Neural cell (in vitro differentiated cells): ENCODE data around the gene TCP10L. TPM values are rescaled to one million over a fixed set of nuclear protein-coding genes. Genes with fewer than 3 reads are reported as not detected.

ENCODE experiments used
- H2AFZ ChIP-seq: fragments of 200-600, 300-800 bp; sonication (generic), shearing (Covaris generic); 2 replicates; pipeline ENCODE4 v1.6.0; 2014; ENCODE audit warnings: low read depth, mild to moderate bottlenecking, antibody characterized with exemption, low read length, moderate library complexity
- H3F3A ChIP-seq: fragments of 200-600 bp; shearing (Covaris generic); 2 replicates; pipeline ENCODE4 v1.6.1; 2016; ENCODE audit warnings: mild to moderate bottlenecking, moderate library complexity, mixed read lengths, antibody characterized with exemption, low read length; ENCODE audit not compliant: insufficient read depth, poor library complexity, severe bottlenecking
- H3K27ac ChIP-seq: fragments of 200-600, 300-800 bp; sonication (generic), shearing (Covaris generic); 2 replicates; pipeline ENCODE4 v1.5.1; 2014; ENCODE audit warnings: mild to moderate bottlenecking, low read length, moderate library complexity
- H3K27me3 ChIP-seq: fragments of 300-800, 200-600 bp; sonication (generic), shearing (Covaris generic); 2 replicates; pipeline ENCODE4 v1.6.0; 2014; ENCODE audit warnings: mild to moderate bottlenecking, low read depth, low read length, moderate library complexity; ENCODE audit not compliant: insufficient read depth
- H3K36me3 ChIP-seq: fragments of 300-800, 200-600 bp; sonication (generic), shearing (Covaris generic); 2 replicates; pipeline ENCODE4 v1.5.1; 2014; ENCODE audit warnings: mild to moderate bottlenecking, antibody characterized with exemption, low read length, moderate library complexity; ENCODE audit not compliant: insufficient read depth
- H3K4me2 ChIP-seq: fragments of 300-800, 200-600 bp; sonication (generic), shearing (Covaris generic); 2 replicates; pipeline ENCODE4 v1.6.0; 2014; ENCODE audit warnings: mild to moderate bottlenecking, low read length
- H3K4me3 ChIP-seq: fragments of 300-800, 200-600 bp; sonication (generic), shearing (Covaris generic); 2 replicates; pipeline ENCODE4 v1.5.1; 2014; ENCODE audit warnings: mild to moderate bottlenecking, low read length, moderate library complexity
- H3K79me2 ChIP-seq: fragments of 200-600 bp; shearing (Covaris generic); replicated peaks from 2 replicates; pipeline ENCODE4 v1.6.0; 2014; ENCODE audit warnings: mild to moderate bottlenecking, low read length, moderate library complexity; ENCODE audit not compliant: insufficient read depth
- H3K9ac ChIP-seq: fragments of 300-800, 200-600 bp; sonication (generic), shearing (Covaris generic); 2 replicates; pipeline ENCODE4 v1.6.1; 2016; ENCODE audit warnings: mild to moderate bottlenecking, low read length, mixed read lengths
- H3K9me2 ChIP-seq: fragments of 200-600 bp; shearing (Covaris generic); 2 replicates; pipeline ENCODE4 v1.6.1; 2016; ENCODE audit warnings: mild to moderate bottlenecking, low read length, mixed read lengths; ENCODE audit not compliant: insufficient read depth
- H3K9me3 ChIP-seq: fragments of 200-600, 300-800 bp; sonication (generic), shearing (Covaris generic); 2 replicates; pipeline ENCODE4 v1.6.1; 2016; ENCODE audit warnings: mild to moderate bottlenecking, mixed run types, low read length, moderate library complexity, mixed read lengths
- H4K20me1 ChIP-seq: fragments of 200-600 bp; shearing (Covaris generic); 2 replicates; pipeline ENCODE4 v1.6.1; 2016; ENCODE audit warnings: mild to moderate bottlenecking, mixed run types; ENCODE audit not compliant: insufficient read depth
- CTCF ChIP-seq: fragments of 450-650 bp; IDR thresholded peaks from 2 replicates; pipeline ENCODE4 v1.5.1; 2014; ENCODE audit warnings: antibody characterized with exemption, mild to moderate bottlenecking, moderate library complexity; ENCODE audit not compliant: poor library complexity, severe bottlenecking
- EP300 ChIP-seq: fragments of 450-650 bp; conservative IDR thresholded peaks from 2 replicates; pipeline ENCODE4 v1.6.1; 2014; ENCODE audit warnings: antibody characterized with exemption, mild to moderate bottlenecking, moderate library complexity; ENCODE audit not compliant: poor library complexity, severe bottlenecking
- EZH2 ChIP-seq: fragments of 200-600, 300-800 bp; shearing (Covaris generic), sonication (generic); IDR thresholded peaks from 2 replicates; pipeline ENCODE4 v1.6.1; 2014; ENCODE audit warnings: antibody characterized with exemption, low read length, borderline replicate concordance, mild to moderate bottlenecking; ENCODE audit not compliant: insufficient read depth, poor library complexity, severe bottlenecking
- MXI1 ChIP-seq: fragments of 450-650 bp; conservative IDR thresholded peaks from 2 replicates; pipeline ENCODE4 v1.6.1; 2014; ENCODE audit warnings: antibody characterized with exemption, mild to moderate bottlenecking; ENCODE audit not compliant: poor library complexity, severe bottlenecking
- POLR2AphosphoS5 ChIP-seq: IDR thresholded peaks from 2 replicates; pipeline ENCODE4 v1.6.1; 2012
- RAD21 ChIP-seq: fragments of 450-650 bp; conservative IDR thresholded peaks from 2 replicates; pipeline ENCODE4 v1.6.1; 2014; ENCODE audit warnings: antibody characterized with exemption, mild to moderate bottlenecking, moderate library complexity
- SMC3 ChIP-seq: fragments of 450-650 bp; conservative IDR thresholded peaks from 2 replicates; pipeline ENCODE4 v1.6.1; 2014; ENCODE audit warnings: antibody characterized with exemption, mild to moderate bottlenecking, moderate library complexity; ENCODE audit not compliant: poor library complexity
- TAF1 ChIP-seq: IDR thresholded peaks from 2 replicates; pipeline ENCODE4 v1.6.1; 2012; ENCODE audit warnings: low read depth
- polyA plus RNA-seq: library from polyadenylated mRNA; depleted of rRNA; stranded (reverse); fragments of >200 nt; gene quantifications from 2 replicates; pipeline ENCODE4 v1.2.3, GENCODE V29; 2014
- TF ChIP-seq, protein P1 (sequence below): IDR thresholded peaks from 2 replicates; pipeline ENCODE4 v1.6.1; 2012; ENCODE audit warnings: borderline replicate concordance

TCP10L gene
- polyA plus RNA-seq, 1 donor from 2014 or later: 1.7 TPM

DNA sequence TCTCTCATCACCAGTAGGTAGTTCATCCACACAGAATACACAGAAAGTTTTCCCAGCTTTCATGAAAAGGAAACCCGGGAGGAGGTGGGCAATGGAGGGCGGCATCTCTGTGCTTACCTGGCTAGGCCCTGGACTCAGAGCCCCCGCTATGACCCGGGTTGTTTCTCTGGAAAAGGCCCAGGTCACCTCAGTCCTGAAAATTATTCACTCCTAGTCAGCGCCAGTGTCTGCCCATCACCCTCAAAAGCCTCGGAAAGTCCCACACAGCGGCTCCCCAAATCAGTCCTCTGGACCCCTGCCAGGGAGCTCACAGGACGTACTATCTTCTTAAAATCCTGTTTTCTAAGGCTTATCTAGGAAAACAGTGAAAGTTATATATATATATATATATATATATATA, 51.2 kb downstream of the TCP10L start:
- no peaks in the 10 kb centered on the region for H3K9me3 ChIP-seq
- TF ChIP-seq CTCF (no peak), RAD21 (no peak), EP300 (no peak), SMC3 (no peak), EZH2 (no peak), POLR2AphosphoS5 (no peak)

GRCh38 chr21:32533611-32534010, 51.7 kb downstream of the TCP10L start:
- Histone ChIP-seq H3K9ac (no peak overlapping the region), H3K79me2 (no peaks in the 10 kb centered on the region), H3K9me2 (no peaks in the 10 kb centered on the region), H3K36me3 (no peaks in the 10 kb centered on the region), H3K4me2 (no peak overlapping the region), H3F3A (no peaks in the 10 kb centered on the region), H3K27ac (no peak overlapping the region), H4K20me1 (no peaks in the 10 kb centered on the region), H3K27me3 (no peaks in the 10 kb centered on the region), H3K4me3 (no peak overlapping the region), H3K9me3 (no peaks in the 10 kb centered on the region), H2AFZ (no peak overlapping the region)
- TF ChIP-seq EP300: no peak
- TF ChIP-seq TAF1: no peak
- TF ChIP-seq EZH2: no peak
- TF ChIP-seq, protein P1, sequence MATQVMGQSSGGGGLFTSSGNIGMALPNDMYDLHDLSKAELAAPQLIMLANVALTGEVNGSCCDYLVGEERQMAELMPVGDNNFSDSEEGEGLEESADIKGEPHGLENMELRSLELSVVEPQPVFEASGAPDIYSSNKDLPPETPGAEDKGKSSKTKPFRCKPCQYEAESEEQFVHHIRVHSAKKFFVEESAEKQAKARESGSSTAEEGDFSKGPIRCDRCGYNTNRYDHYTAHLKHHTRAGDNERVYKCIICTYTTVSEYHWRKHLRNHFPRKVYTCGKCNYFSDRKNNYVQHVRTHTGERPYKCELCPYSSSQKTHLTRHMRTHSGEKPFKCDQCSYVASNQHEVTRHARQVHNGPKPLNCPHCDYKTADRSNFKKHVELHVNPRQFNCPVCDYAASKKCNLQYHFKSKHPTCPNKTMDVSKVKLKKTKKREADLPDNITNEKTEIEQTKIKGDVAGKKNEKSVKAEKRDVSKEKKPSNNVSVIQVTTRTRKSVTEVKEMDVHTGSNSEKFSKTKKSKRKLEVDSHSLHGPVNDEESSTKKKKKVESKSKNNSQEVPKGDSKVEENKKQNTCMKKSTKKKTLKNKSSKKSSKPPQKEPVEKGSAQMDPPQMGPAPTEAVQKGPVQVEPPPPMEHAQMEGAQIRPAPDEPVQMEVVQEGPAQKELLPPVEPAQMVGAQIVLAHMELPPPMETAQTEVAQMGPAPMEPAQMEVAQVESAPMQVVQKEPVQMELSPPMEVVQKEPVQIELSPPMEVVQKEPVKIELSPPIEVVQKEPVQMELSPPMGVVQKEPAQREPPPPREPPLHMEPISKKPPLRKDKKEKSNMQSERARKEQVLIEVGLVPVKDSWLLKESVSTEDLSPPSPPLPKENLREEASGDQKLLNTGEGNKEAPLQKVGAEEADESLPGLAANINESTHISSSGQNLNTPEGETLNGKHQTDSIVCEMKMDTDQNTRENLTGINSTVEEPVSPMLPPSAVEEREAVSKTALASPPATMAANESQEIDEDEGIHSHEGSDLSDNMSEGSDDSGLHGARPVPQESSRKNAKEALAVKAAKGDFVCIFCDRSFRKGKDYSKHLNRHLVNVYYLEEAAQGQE: no peak
- TF ChIP-seq MXI1: no peak
- TF ChIP-seq POLR2AphosphoS5: no peak
- no peak for TF ChIP-seq CTCF
- TF ChIP-seq SMC3: no peak
- TF ChIP-seq RAD21: no peak

More for the DNA sequence above, 51.2 kb downstream of the TCP10L start:
- no peak overlapping the region for H3K4me2 ChIP-seq
- no peaks in the 10 kb centered on the region for H3K9me2 ChIP-seq
- no peak overlapping the region for H3K27ac ChIP-seq
- no peak overlapping the region for H3K9ac ChIP-seq
- no peaks in the 10 kb centered on the region for H4K20me1 ChIP-seq
- no peak overlapping the region for H3K4me3 ChIP-seq
- H2AFZ ChIP-seq: no peak overlapping the region
- no peaks in the 10 kb centered on the region for H3K27me3 ChIP-seq
- H3K79me2 ChIP-seq: no peaks in the 10 kb centered on the region
- H3K36me3 ChIP-seq: no peaks in the 10 kb centered on the region
- no peaks in the 10 kb centered on the region for H3F3A ChIP-seq
